K562 (cell line): ENCODE results near the gene DPM1. TPM values are rescaled to one million over a fixed set of nuclear protein-coding genes. Genes with fewer than 3 reads are reported as not detected.
A peak's percentile ranks its signal among the peaks of the same experiment; 100 is the strongest.

Source experiments
- BMI1 ChIP-seq: fragments of 150-350 bp; IDR thresholded peaks from 2 replicates; pipeline ENCODE4 v1.6.1; 2014; ENCODE audit warnings: low read length
- CXXC5 ChIP-seq: fragments of 250-450 bp; sonication (Bioruptor Pico); IDR thresholded peaks from 2 replicates; pipeline ENCODE4 v1.8.0; 2022; ENCODE audit warnings: inconsistent platforms, mild to moderate bottlenecking, moderate library complexity
- DIDO1 ChIP-seq: fragments of 450-650 bp; IDR thresholded peaks from 2 replicates; pipeline ENCODE4 v1.6.1; 2016; ENCODE audit warnings: low read depth, missing biosample characterization, missing genetic modification characterization
- EP300 ChIP-seq: IDR thresholded peaks from 2 replicates; pipeline ENCODE4 v1.6.1; 2012; ENCODE audit warnings: low read length, improper control_type of control experiment
- ERF ChIP-seq: fragments of 450-650 bp; formaldehyde crosslinking; IDR thresholded peaks from 2 replicates; pipeline ENCODE4 v1.4.0; 2020; ENCODE audit warnings: mild to moderate bottlenecking, mixed read lengths
- ETV1 ChIP-seq: fragments of 450-650 bp; conservative IDR thresholded peaks from 2 replicates; pipeline ENCODE4 v1.6.1; 2016; ENCODE audit warnings: missing genetic modification characterization, control low read depth, low read depth, missing compliant biosample characterization
- FOXM1 ChIP-seq, 2 experiments: fragments of 450-650 bp in 1 of 2; sonication (generic) in 1 of 2; formaldehyde crosslinking in 1 of 2; IDR thresholded peaks; 2 replicates each; pipeline versions ENCODE4 v1.6.1 to v1.9.0; 2017 to 2022; ENCODE audit warnings: low read depth in 2 of 2, mild to moderate bottlenecking in 2 of 2, missing genetic modification reagents in 1 of 2, moderate library complexity in 1 of 2
- GABPB2 ChIP-seq: fragments of 250-450 bp; sonication (Bioruptor Pico); conservative IDR thresholded peaks from 2 replicates; pipeline ENCODE4 v1.5.1; 2021; ENCODE audit warnings: mild to moderate bottlenecking
- GTF2A2 ChIP-seq: IDR thresholded peaks from 2 replicates; pipeline ENCODE4 v1.6.1; 2016; ENCODE audit warnings: mild to moderate bottlenecking, missing genetic modification characterization, missing compliant biosample characterization
- JUND ChIP-seq, 2 experiments: IDR thresholded peaks; 2 replicates in 1 of 2; 3 replicates in 1 of 2; pipeline ENCODE4 v1.6.1; 2011; ENCODE audit warnings: borderline replicate concordance in 2 of 2, low read depth in 2 of 2, low read length in 2 of 2, improper control_type of control experiment in 1 of 2, missing biosample characterization in 1 of 2, missing genetic modification characterization in 1 of 2, missing genetic modification reagents in 1 of 2
- MTA3 ChIP-seq: fragments of 450-650 bp; formaldehyde crosslinking; IDR thresholded peaks from 2 replicates; pipeline ENCODE4 v1.6.1; 2017; ENCODE audit warnings: mild to moderate bottlenecking, borderline replicate concordance
- NCOA1 ChIP-seq: fragments of 450-650 bp; IDR thresholded peaks from 2 replicates; pipeline ENCODE4 v1.6.1; 2016; ENCODE audit warnings: low read depth
- NCOR1 ChIP-seq: fragments of 450-650 bp; IDR thresholded peaks from 2 replicates; pipeline ENCODE4 v1.6.1; 2016; ENCODE audit warnings: mild to moderate bottlenecking, moderate library complexity
- NEUROD1 ChIP-seq: fragments of 150-350 bp; IDR thresholded peaks from 2 replicates; pipeline ENCODE4 v1.6.1; 2014; ENCODE audit warnings: borderline replicate concordance, low read length, low read depth; ENCODE audit not compliant: partially characterized antibody
- PHB ChIP-seq: fragments of 250-450 bp; sonication (Bioruptor Pico); IDR thresholded peaks from 2 replicates; pipeline ENCODE4 v1.5.0; 2021
- PHF20 ChIP-seq: fragments of 450-650 bp; IDR thresholded peaks from 2 replicates; pipeline ENCODE4 v1.6.1; 2018; ENCODE audit not compliant: partially characterized antibody
- RBFOX2 ChIP-seq: fragments of 200-400 bp; formaldehyde crosslinking; IDR thresholded peaks from 2 replicates; pipeline ENCODE4 v1.6.1; 2017; ENCODE audit warnings: low read depth, mild to moderate bottlenecking, low read length, moderate library complexity
- RFX7 ChIP-seq: fragments of 250-450 bp; sonication (Bioruptor Pico); IDR thresholded peaks from 2 replicates; pipeline ENCODE4 v1.5.1; 2021; ENCODE audit warnings: mild to moderate bottlenecking
- SETDB1 ChIP-seq: IDR thresholded peaks from one replicate; pipeline ENCODE4 v1.6.1; 2012; ENCODE audit warnings: low read length, control low read depth, inconsistent platforms
- TCF15 ChIP-seq: fragments of 250-450 bp; sonication (Bioruptor Pico); IDR thresholded peaks from 2 replicates; pipeline ENCODE4 v1.8.0; 2022; ENCODE audit warnings: moderate library complexity, mild to moderate bottlenecking, inconsistent platforms
- ZNF121 ChIP-seq: sonication (generic); formaldehyde crosslinking; conservative IDR thresholded peaks from 2 replicates; pipeline ENCODE4 v1.8.0; 2022; ENCODE audit warnings: missing genetic modification reagents
- ZNF347 ChIP-seq: fragments of 450-650 bp; formaldehyde crosslinking; IDR thresholded peaks from 2 replicates; pipeline ENCODE4 v1.4.0; 2020; ENCODE audit warnings: low read depth, mild to moderate bottlenecking, moderate library complexity
- ZNF41 ChIP-seq: fragments of 250-450 bp; sonication (Bioruptor Pico); conservative IDR thresholded peaks from 2 replicates; pipeline ENCODE4 v1.4.0; 2020; ENCODE audit warnings: mild to moderate bottlenecking
- ZNF740 ChIP-seq, 3 experiments: fragments of 200-800 bp in 1 of 3; sonication (Bioruptor generic) in 1 of 3; sonication (generic) in 1 of 3; formaldehyde crosslinking in 1 of 3; IDR thresholded peaks; 2 replicates each; pipeline versions ENCODE4 v1.6.1 to v1.8.0; 2016 to 2022; ENCODE audit warnings: mild to moderate bottlenecking in 2 of 3, missing compliant biosample characterization in 2 of 3, missing genetic modification characterization in 2 of 3, missing genetic modification reagents in 1 of 3
- polyA plus RNA-seq, 8 experiments: library from polyadenylated mRNA; depleted of rRNA in 4 of 8; stranded (reverse) in 5 of 8; unstranded in 3 of 8; fragments of >200 nt; fragmentation: Nextera tagmentation in 2 of 8; fragmentation: Illumina TruSeq in 1 of 8; extraction: Ambion mirVana in 2 of 8; extraction: Trizol in 1 of 8; gene quantifications; 2 replicates each; pipeline versions ENCODE4 v1.2.1 to v1.2.3, GENCODE V29; 2011 to 2014; ENCODE audit warnings: inconsistent platforms in 1 of 8, missing spikeins in 1 of 8
- total RNA-seq, 7 experiments: library from RNA; depleted of rRNA in 6 of 7; stranded (reverse); fragments of >200 nt in 6 of 7; fragmentation: Illumina TruSeq in 2 of 7; extraction: Trizol in 2 of 7; gene quantifications; 2 replicates each; pipeline versions ENCODE4 v1.2.1 to v1.2.3, GENCODE V29; 2011 to 2021; ENCODE audit warnings: low replicate concordance in 1 of 7
- TF ChIP-seq, protein P1 (sequence below): fragments of 450-650 bp; formaldehyde crosslinking; conservative IDR thresholded peaks from 2 replicates; pipeline ENCODE4 v1.4.0; 2022; ENCODE audit warnings: mild to moderate bottlenecking, missing genetic modification characterization
- TF ChIP-seq, protein P2 (sequence below): sonication (generic); formaldehyde crosslinking; IDR thresholded peaks from 2 replicates; pipeline ENCODE4 v1.8.0; 2022; ENCODE audit warnings: mild to moderate bottlenecking, missing genetic modification reagents

The DPM1 gene
- total and polyA plus RNA-seq, 9 of the 15 experiments (the other 6 are each of a cell fraction or from before 2014, with no cell fraction given), result 75.2 to 190 (median 153) TPM

DNA sequence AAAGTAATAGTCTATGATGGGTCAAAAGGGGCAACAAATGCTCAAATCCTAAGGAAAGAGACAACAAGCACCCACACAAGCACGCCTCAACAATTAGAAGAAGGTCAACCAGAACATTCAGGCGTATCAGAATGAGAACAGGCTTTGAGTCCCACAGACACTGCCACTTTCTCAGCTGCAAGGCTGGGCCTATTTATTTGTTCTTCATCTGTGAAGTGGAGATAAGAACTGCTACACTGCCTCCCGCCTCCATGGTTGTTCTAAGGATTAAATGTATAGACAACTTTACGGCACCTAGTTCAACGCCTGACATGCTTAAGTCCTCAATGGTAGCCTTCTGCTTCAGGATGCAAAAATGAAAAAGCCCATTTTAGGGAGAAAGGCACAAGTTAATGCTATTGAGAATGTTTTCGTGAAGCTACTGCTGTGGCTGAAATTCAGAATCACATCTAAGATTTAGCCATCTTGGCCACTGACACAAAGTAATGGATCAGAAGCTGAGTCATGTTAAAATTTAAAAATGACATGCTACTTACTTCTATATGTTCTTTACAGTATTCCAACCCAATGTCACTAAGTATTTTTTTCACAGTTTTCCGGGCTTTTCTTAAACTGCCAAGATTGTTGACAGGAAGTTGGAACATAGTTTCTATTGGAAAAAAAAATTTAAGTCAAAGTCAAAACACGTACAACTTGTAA, 54.8 kb downstream of the DPM1 start (continued):
- TF ChIP-seq RBFOX2, result no peak
- TF ChIP-seq ZNF740 (CRISPR knock-in tag; IDR thresholded peaks at IDR 0.05), result no peak
- no peak for TF ChIP-seq ZNF740 (tag; IDR thresholded peaks at IDR 0.05)
- peak; percentile 58; the same call in 1 of the 2 replicates for TF ChIP-seq JUND (IDR thresholded peaks at IDR 0.05; ENCODE audit: borderline replicate concordance, low read depth, low read length)
- TF ChIP-seq JUND (tag; IDR thresholded peaks at IDR 0.05; ENCODE audit: borderline replicate concordance, low read depth, low read length), result peak; percentile 69; the same call in 2 of the 3 replicates
- no peak for TF ChIP-seq DIDO1 (tag)
- no peak for TF ChIP-seq ZNF121 (CRISPR knock-in tag)
- no peak for TF ChIP-seq TCF15
- no peak for TF ChIP-seq SETDB1
- peak; percentile 69; the same call in 1 of the 2 replicates for TF ChIP-seq NCOA1
- TF ChIP-seq BMI1, result no peak
- TF ChIP-seq MTA3, result peak; percentile 71; the same call in 1 of the 2 replicates
- TF ChIP-seq, protein P1, sequence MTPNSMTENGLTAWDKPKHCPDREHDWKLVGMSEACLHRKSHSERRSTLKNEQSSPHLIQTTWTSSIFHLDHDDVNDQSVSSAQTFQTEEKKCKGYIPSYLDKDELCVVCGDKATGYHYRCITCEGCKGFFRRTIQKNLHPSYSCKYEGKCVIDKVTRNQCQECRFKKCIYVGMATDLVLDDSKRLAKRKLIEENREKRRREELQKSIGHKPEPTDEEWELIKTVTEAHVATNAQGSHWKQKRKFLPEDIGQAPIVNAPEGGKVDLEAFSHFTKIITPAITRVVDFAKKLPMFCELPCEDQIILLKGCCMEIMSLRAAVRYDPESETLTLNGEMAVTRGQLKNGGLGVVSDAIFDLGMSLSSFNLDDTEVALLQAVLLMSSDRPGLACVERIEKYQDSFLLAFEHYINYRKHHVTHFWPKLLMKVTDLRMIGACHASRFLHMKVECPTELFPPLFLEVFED (CRISPR knock-in tag), result no peak
- no peak for TF ChIP-seq PHB (CRISPR knock-in tag)
- TF ChIP-seq CXXC5 (CRISPR knock-in tag), result peak; percentile 61
- no peak for TF ChIP-seq RFX7 (CRISPR knock-in tag)
- TF ChIP-seq, protein P2, sequence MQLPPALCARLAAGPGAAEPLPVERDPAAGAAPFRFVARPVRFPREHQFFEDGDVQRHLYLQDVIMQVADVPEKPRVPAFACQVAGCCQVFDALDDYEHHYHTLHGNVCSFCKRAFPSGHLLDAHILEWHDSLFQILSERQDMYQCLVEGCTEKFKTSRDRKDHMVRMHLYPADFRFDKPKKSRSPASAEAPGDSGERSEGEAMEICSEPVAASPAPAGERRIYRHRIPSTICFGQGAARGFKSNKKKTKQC (CRISPR knock-in tag), result no peak
- peak; percentile 86 for TF ChIP-seq EP300
- TF ChIP-seq ERF (CRISPR knock-in tag), result no peak
- TF ChIP-seq NEUROD1, result peak; percentile 55
- TF ChIP-seq FOXM1 (IDR thresholded peaks at IDR 0.05; ENCODE audit: low read depth), result peak; percentile 81
- no peak for TF ChIP-seq FOXM1 (CRISPR knock-in tag; IDR thresholded peaks at IDR 0.05; ENCODE audit: low read depth)
- TF ChIP-seq GTF2A2 (tag), result no peak
- no peak for TF ChIP-seq ZNF347
- no peak for TF ChIP-seq ETV1 (tag)
- peak; percentile 94 for TF ChIP-seq NCOR1
- TF ChIP-seq GABPB2 (CRISPR knock-in tag), result no peak
- no peak for TF ChIP-seq PHF20
- no peak for TF ChIP-seq ZNF41 (CRISPR knock-in tag)
